CD4-positive, alpha-beta T cell (primary cell): Measurements from ENCODE around the gene MTG2. TPM values are rescaled to one million over a fixed set of nuclear protein-coding genes. Genes with fewer than 3 reads are reported as not detected.

Source experiments
- ATAC-seq: fragments of 200-7000 bp; cut with Tn5 transposase; one replicate; pipeline ENCODE4 v1.10.0; 2022; ENCODE audit warnings: mild to moderate bottlenecking; ENCODE audit not compliant: poor library complexity
- CTCF ChIA-PET: fragments of 350-600 bp; sonication (Branson Sonifier 250); formaldehyde crosslinking; loops from one replicate; lab custom pipeline; 2021; ENCODE audit warnings: antibody characterized with exemption, inconsistent platforms; lab: Charles Lee
- POLR2A ChIA-PET: fragments of 350-600 bp; sonication (Branson Sonifier 250); formaldehyde crosslinking; loops from one replicate; lab custom pipeline; 2021; ENCODE audit warnings: antibody characterized with exemption, inconsistent platforms; lab: Charles Lee
- DNase-seq, 14 experiments: peaks; one replicate each; pipeline ENCODE4 v3.0.0-alpha.2; 2013 to 2020; ENCODE audit warnings: mixed read lengths in 2 of 14
- H3K27ac ChIP-seq, 2 donors: one replicate each; pipeline versions ENCODE4 v1.5.1 to v1.7.0; 2013; ENCODE audit warnings: low read length in 2 of 2, low read depth in 1 of 2, mild to moderate bottlenecking in 1 of 2
- H3K27me3 ChIP-seq, 2 experiments: 1 replicate in 1 of 2; 2 replicates in 1 of 2; pipeline versions ENCODE4 v1.6.1 to v1.7.0; 2013; ENCODE audit warnings: low read length in 2 of 2, control low read depth in 1 of 2, mild to moderate bottlenecking in 1 of 2, moderate library complexity in 1 of 2; ENCODE audit not compliant: insufficient read depth in 2 of 2, control insufficient read depth in 1 of 2
- H3K36me3 ChIP-seq: one replicate; pipeline ENCODE4 v1.6.1; 2013; ENCODE audit warnings: low read length, control low read depth; ENCODE audit not compliant: insufficient read depth
- H3K4me1 ChIP-seq: one replicate; pipeline ENCODE4 v1.6.1; 2013; ENCODE audit warnings: low read length, control low read depth; ENCODE audit not compliant: insufficient read depth
- H3K4me3 ChIP-seq: one replicate; pipeline ENCODE4 v1.5.1; 2013; ENCODE audit warnings: mild to moderate bottlenecking, low read length, moderate library complexity
- H3K9me3 ChIP-seq, 2 experiments: 1 replicate in 1 of 2; 2 replicates in 1 of 2; pipeline versions ENCODE4 v1.6.1 to v1.7.0; 2013; ENCODE audit warnings: low read length in 2 of 2, mild to moderate bottlenecking in 2 of 2, control low read depth in 1 of 2, moderate library complexity in 1 of 2; ENCODE audit not compliant: control insufficient read depth in 1 of 2, insufficient read depth in 1 of 2
- H3K27ac Mint-ChIP-seq: one replicate; pipeline ENCODE4 v1.8.0; 2020; ENCODE audit warnings: mixed read lengths
- H3K27me3 Mint-ChIP-seq: one replicate; pipeline ENCODE4 v1.8.0; 2021; ENCODE audit warnings: mixed read lengths
- H3K36me3 Mint-ChIP-seq: one replicate; pipeline ENCODE4 v1.8.0; 2021; ENCODE audit warnings: low read depth, mixed read lengths
- H3K4me1 Mint-ChIP-seq: one replicate; pipeline ENCODE4 v1.8.0; 2021; ENCODE audit warnings: low read depth, mixed read lengths
- H3K4me3 Mint-ChIP-seq: one replicate; pipeline ENCODE4 v1.8.0; 2020; ENCODE audit warnings: mild to moderate bottlenecking, mixed read lengths
- H3K9me3 Mint-ChIP-seq: one replicate; pipeline ENCODE4 v1.8.0; 2020; ENCODE audit warnings: mixed read lengths
- CTCF ChIP-seq: fragments of 200-600 bp; IDR thresholded peaks from one replicate; pipeline ENCODE4 v1.8.0; 2022; ENCODE audit warnings: antibody characterized with exemption, mild to moderate bottlenecking
- intact Hi-C, 2 experiments: fragments of 100-400 bp; cut with DNase I in 1 of 2; cut with micrococcal nuclease in 1 of 2; formaldehyde crosslinking; loops; one replicate each; pipeline versions ENCODE4 v1.15.1 to v1.9.0; 2023 to 2025; cut with DNase I, micrococcal nuclease
- total RNA-seq, 174 experiments: library from RNA in 2 of 174; stranded (reverse) in 2 of 174; gene quantifications; one replicate each; pipeline ENCODE4 v1.2.3 and lab custom pipeline; 2021 to 2026

The MTG2 gene
- total RNA-seq, 2 experiments from 2014 or later = 9.5 to 9.9 TPM

- Histone ChIP-seq H3K4me1 (peaks cover 13% of the 10 kb centered on the region), H3K9me3 (no peaks in the 10 kb centered on the region), H3K27ac (no peak overlapping the region), H3K36me3 (peaks cover 9% of the 10 kb centered on the region), H3K4me3 (no peak overlapping the region), H3K27me3 (no peaks in the 10 kb centered on the region)
- no peak overlapping the region for H3K27ac Mint-ChIP-seq
- intact Hi-C loops = no loop called here
- no peaks in the 10 kb centered on the region for H3K9me3 Mint-ChIP-seq
- H3K4me3 Mint-ChIP-seq = no peak overlapping the region
- no peak for DNase-seq
- no peaks in the 10 kb centered on the region for H3K27me3 Mint-ChIP-seq
- H3K36me3 Mint-ChIP-seq = peaks cover 27% of the 10 kb centered on the region
- TF ChIP-seq CTCF = no peak
- H3K4me1 Mint-ChIP-seq = peaks cover 24% of the 10 kb centered on the region
- ChIA-PET CTCF (no interaction called here), POLR2A (no interaction called here)
- no peak for ATAC-seq
Measured at GRCh38 chr20:62179162-62179504, 3.7 kb upstream of the MTG2 start.

GRCh38 chr20:62181808-62182207 lies 1.0 kb upstream of the MTG2 start:
- H3K4me3 Mint-ChIP-seq = peak overlapping the region; percentile 98
- TF ChIP-seq CTCF = no peak
- Histone ChIP-seq H3K9me3 (no peaks in the 10 kb centered on the region), H3K27ac (no peak overlapping the region), H3K27me3 (no peaks in the 10 kb centered on the region), H3K36me3 (peaks cover under 1% of the 10 kb centered on the region), H3K4me3 (no peak overlapping the region), H3K4me1 (peaks cover 22% of the 10 kb centered on the region)
- DNase-seq = no peak
- H3K27ac Mint-ChIP-seq = peak overlapping the region; percentile 97
- H3K36me3 Mint-ChIP-seq = peaks cover 17% of the 10 kb centered on the region
- CTCF ChIA-PET = no interaction called here
- POLR2A ChIA-PET = interaction anchor here (0.5 to 2.4 kb wide), 2 partner anchors 16 to 116 kb away, joined by 4 to 8 read pairs; partner anchors contain the start of gene TAF4
- peaks cover 39% of the 10 kb centered on the region for H3K4me1 Mint-ChIP-seq
- no peak for ATAC-seq
- H3K27me3 Mint-ChIP-seq = no peaks in the 10 kb centered on the region
- intact Hi-C loops = loop anchor here (1.0 to 5.0 kb wide), 10 partner anchors 38 to 1035 kb away; partner anchors contain the start of genes ADRM1 (in 1 of the 2), LSM14B (in 1 of the 2), OSBPL2 (in 1 of the 2) and PSMA7 (in 1 of the 2)
- no peaks in the 10 kb centered on the region for H3K9me3 Mint-ChIP-seq

GRCh38 chr20:62183426-62184142 lies 756 bp downstream of the MTG2 start:
- Mint-ChIP-seq H3K27ac (peak overlapping the region; percentile 97), H3K4me3 (peak overlapping the region; percentile 98), H3K36me3 (peaks cover 22% of the 10 kb centered on the region), H3K9me3 (no peaks in the 10 kb centered on the region), H3K4me1 (peaks cover 49% of the 10 kb centered on the region), H3K27me3 (no peaks in the 10 kb centered on the region)
- DNase-seq (peak in 1 of 14 experiments; percentile 14), ATAC-seq (no peak)
- H3K36me3 ChIP-seq = no peaks in the 10 kb centered on the region
- no peaks in the 10 kb centered on the region for H3K27me3 ChIP-seq
- no peak for TF ChIP-seq CTCF
- H3K4me3 ChIP-seq = peak overlapping the region; percentile 78
- CTCF ChIA-PET = no interaction called here
- peaks cover 22% of the 10 kb centered on the region for H3K4me1 ChIP-seq
- H3K27ac ChIP-seq = peak overlapping the region; percentile 69 to 83
- POLR2A ChIA-PET = interaction anchor here (1.3 to 2.4 kb wide), 3 partner anchors 42 to 118 kb away, joined by 5 to 8 read pairs (median 7); partner anchors contain the start of genes OSBPL2 and TAF4
- no peaks in the 10 kb centered on the region for H3K9me3 ChIP-seq
- intact Hi-C loops = loop anchor here (2.0 to 5.0 kb wide), 7 partner anchors 41 to 1034 kb away; partner anchors contain the start of genes ADRM1 (in 1 of the 2), OSBPL2 (in 1 of the 2), PSMA7 (in 1 of the 2) and SS18L1 (in 1 of the 2)
